GM18873 (cell line): ENCODE data around the gene FDX2.
"Not testable (repeated sequence)": the region's sequence is repeated elsewhere in the genome, so short reads cannot be mapped to it uniquely, and the experiment has no call there.

Source experiments
- ATAC-seq: cut with Tn5 transposase; IDR thresholded peaks from one replicate; pipeline ENCODE4 v1.9.1; 2021; ENCODE audit warnings: mild to moderate bottlenecking, moderate library complexity, moderate number of reproducible peaks; ENCODE audit not compliant: unreplicated experiment, low FRiP score

The FDX2 gene

DNA sequence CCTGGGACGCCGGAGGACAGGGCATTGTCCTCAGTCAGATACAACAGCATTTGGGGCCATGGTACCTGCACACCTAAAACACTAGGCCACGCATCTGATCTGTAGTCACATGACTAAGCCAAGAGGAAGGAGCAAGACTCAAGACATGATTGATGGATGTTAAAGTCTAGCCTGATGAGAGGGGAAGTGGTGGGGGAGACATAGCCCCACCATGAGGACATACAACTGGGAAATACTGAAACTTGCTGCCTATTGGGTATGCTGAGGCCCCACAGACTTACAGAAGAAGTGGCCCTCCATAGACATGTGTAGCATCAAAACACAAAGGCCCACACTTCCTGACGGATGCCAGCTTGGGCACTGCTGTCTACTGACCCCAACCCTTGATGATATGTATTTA, 30.4 kb downstream of the FDX2 start:
- ATAC-seq: no peak

DNA sequence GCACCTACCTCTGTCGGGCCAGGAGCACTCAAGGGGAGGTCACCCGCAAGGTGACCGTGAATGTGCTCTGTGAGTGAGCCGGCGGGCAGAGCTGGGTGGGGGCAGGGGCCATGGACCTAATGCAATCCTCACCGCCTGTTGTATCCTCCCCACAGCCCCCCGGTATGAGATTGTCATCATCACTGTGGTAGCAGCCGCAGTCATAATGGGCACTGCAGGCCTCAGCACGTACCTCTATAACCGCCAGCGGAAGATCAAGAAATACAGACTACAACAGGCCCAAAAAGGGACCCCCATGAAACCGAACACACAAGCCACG, 30.9 kb downstream of the FDX2 start:
- ATAC-seq: no peak

DNA sequence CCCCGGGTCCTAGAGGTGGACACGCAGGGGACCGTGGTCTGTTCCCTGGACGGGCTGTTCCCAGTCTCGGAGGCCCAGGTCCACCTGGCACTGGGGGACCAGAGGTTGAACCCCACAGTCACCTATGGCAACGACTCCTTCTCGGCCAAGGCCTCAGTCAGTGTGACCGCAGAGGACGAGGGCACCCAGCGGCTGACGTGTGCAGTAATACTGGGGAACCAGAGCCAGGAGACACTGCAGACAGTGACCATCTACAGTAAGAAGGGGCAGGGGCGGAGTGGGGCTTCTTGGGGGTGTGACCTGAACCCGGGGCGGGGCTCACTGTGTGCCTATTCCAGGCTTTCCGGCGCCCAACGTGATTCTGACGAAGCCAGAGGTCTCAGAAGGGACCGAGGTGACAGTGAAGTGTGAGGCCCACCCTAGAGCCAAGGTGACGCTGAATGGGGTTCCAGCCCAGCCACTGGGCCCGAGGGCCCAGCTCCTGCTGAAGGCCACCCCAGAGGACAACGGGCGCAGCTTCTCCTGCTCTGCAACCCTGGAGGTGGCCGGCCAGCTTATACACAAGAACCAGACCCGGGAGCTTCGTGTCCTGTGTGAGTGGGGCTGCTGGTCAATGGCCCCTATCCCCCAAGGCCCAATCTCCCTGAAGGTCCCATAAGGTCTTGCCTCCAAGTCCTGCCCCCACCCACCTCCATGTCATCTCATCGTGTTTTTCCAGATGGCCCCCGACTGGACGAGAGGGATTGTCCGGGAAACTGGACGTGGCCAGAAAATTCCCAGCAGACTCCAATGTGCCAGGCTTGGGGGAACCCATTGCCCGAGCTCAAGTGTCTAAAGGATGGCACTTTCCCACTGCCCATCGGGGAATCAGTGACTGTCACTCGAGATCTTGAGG, 31.5 kb downstream of the FDX2 start:
- no peak for ATAC-seq

DNA sequence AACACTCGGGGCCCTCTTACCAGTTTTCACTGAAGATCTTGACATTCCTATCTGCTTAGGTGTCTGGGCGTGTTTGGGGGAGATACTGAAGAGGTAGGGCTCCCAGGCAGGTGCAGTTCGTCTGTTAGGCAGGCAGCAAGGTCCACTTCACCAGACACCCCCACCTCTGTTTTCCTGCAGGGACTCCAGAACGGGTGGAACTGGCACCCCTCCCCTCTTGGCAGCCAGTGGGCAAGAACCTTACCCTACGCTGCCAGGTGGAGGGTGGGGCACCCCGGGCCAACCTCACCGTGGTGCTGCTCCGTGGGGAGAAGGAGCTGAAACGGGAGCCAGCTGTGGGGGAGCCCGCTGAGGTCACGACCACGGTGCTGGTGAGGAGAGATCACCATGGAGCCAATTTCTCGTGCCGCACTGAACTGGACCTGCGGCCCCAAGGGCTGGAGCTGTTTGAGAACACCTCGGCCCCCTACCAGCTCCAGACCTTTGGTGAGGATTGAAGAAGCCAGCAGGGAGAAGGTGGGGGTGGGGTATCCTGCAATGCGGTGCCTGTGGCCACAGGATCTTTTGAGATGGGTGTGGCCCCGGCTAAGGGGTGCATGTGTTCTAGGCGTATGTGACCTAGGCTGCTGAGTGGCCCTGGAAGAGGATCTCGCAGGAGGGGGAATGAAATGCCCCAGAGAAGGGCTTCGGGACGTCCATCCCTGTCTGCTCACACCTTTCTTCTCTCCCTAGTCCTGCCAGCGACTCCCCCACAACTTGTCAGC, 32.3 kb downstream of the FDX2 start:
- ATAC-seq: no peak

DNA sequence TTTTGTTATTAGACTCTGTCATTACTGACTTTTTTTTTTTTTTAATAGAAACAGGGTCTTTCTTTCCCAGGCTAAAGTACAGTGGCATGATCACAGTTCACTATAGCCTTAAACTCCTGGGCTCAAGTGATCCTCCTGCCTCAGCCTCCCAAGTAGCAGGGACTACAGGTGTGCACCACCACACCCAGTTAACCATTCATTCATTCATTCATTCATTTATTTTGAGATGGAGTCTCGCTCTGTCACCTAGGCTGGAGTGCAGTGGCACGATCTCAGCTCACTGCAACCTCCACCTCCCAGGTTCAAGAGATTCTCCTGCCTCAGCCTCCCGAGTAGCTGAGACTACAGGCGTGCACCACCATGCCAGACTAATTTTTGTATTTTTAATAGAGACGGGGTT, 33.8 kb downstream of the FDX2 start:
- not testable (repeated sequence) for ATAC-seq

DNA sequence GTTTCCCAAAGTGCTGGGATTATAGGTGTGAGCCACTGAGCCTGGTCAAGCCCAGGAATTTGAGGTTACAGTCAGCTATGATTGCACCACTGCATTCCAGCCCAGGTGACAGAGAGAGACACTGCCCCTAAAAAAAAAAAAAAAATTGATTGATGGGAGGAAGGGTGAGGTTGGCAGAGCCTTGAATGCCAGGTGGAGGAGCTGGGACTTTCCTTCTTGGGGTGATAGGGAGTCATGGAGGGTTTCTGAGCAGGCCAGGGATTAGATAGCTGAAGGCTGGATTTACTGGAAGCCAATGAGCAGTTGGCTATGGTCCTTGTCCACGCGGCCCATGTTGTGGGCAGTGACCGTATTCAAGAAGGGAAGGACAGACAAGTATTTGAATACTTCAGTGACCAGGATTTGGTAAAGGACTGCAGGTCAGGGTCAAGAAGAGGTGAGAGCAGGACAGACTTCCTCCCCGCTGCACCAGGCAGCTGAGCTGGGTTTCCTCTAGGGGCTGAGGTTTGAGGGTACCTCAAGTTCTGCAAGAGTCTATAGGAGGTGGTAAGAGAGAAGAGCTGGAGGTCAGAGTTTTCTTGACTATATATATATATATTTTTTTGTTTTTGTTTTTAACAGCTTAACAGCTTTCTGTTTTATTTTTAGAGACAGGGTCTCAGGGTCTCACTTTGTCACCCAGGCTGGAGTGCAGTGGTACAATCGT, 35.9 kb downstream of the FDX2 start:
- no peak for ATAC-seq

DNA sequence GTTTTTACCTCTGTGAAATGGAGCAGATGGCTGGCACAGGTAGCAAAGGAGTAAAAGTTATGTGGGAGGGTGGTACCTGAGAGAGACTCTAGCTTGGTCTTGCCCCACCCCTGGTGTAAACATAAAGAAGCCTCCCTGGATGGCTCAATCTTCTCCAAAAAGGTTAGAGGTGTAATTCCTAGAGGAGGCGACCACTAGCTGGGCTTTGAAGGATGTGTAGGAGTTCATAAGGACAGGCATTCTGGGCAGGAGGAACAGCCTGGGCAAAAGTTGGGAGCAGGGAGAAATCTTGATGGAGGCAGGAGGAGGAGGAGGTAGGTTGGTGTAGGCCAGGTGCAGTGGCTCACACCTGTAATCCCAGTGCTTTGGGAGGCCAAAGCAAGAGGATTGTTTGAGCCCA, 36.9 kb downstream of the FDX2 start:
- no peak for ATAC-seq

DNA sequence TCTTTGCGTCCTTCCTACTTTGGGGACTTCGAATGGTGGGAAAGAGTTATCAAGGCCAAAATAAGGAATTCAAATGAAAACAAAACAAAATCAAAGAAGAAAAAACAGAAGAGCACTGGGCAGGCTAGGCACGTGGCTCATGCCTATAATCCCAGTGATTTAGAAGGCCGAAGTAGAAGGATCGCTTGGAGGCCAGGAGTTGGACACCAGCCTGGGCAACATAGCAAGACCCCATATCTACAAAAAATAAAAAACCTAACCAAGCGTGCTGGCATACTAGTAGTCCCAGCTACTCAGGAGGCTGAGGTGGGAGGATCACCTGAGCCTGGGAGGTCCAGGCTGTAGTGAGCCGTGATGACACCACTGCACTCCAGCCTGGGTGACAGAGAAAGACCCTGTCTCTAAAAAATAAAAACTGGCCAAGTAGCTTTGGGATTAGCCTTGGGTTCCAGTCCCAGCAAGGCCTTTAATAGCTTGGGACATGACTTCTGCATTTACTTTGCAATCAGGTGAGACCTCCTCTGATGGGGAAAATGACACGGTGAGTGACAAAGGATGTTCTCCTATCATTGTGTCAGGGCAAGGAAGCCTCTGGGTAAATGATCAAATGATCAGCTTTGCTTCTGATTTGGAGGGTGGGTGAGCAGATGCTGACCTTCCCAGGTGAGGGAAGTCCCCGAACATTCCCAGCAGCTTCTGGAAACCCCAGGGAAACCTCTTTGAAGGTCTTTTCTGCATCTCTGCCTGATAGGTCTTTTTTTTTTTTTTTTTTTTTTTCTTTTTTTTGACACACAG, 37.8 kb downstream of the FDX2 start:
- no peak for ATAC-seq

DNA sequence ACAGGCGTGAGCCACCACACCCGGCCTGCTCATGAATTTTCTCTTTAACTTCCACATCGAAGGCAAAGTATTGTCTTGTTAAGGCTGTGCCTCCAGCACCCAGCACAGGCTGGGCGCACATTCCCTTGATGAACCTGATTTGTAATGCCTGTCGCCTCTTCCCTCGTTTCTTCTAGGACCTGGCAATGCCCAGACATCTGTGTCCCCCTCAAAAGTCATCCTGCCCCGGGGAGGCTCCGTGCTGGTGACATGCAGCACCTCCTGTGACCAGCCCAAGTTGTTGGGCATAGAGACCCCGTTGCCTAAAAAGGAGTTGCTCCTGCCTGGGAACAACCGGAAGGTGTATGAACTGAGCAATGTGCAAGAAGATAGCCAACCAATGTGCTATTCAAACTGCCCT, 41.2 kb downstream of the FDX2 start:
- ATAC-seq: no peak

DNA sequence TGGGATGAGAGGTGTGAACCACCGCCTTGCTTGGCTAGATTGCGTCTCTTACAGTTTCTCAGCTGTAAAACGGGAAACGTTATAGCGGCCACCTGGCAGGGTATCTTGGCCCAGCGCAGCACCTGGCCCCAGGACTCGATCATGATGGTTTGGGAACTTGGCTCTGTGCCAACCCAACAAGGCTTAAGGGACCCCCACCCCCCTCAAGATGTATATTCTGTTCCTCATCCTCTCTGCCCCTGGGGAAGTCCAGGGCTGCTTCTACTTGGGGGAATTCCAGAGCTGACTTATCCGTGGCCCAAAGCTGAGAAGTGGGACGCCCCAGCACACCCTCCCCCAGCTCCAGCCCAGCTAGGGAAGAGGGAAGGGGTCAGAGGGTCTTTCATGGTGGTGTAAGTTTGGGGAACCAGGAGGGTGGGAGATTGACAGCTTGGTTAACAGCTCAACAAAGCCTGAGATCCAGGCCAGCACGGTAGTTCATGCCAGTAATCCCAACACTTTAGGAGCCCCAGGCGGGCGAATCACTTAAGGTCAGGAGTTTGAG, 44.2 kb downstream of the FDX2 start:
- peak; percentile 27 for ATAC-seq

DNA sequence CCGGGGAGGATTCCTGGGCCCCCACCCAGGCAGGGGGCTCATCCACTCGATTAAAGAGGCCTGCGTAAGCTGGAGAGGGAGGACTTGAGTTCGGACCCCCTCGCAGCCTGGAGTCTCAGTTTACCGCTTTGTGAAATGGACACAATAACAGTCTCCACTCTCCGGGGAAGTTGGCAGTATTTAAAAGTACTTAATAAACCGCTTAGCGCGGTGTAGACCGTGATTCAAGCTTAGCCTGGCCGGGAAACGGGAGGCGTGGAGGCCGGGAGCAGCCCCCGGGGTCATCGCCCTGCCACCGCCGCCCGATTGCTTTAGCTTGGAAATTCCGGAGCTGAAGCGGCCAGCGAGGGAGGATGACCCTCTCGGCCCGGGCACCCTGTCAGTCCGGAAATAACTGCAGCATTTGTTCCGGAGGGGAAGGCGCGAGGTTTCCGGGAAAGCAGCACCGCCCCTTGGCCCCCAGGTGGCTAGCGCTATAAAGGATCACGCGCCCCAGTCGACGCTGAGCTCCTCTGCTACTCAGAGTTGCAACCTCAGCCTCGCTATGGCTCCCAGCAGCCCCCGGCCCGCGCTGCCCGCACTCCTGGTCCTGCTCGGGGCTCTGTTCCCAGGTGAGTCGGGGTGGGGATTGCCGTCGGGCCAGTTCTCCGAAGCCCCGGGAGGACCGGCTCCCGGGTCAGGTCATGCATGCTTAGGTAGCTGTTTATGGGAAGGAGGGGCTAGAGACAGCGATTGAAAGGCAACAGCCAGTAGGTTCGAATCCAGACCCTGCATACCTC, 45.0 kb downstream of the FDX2 start, which contains the start of gene ICAM1:
TSS of gene ICAM1 (plus strand) at position 505 of the 779 bp plus-strand sequence. CDS start at position 545, 40 bp downstream.
- ATAC-seq: peak; percentile 47

DNA sequence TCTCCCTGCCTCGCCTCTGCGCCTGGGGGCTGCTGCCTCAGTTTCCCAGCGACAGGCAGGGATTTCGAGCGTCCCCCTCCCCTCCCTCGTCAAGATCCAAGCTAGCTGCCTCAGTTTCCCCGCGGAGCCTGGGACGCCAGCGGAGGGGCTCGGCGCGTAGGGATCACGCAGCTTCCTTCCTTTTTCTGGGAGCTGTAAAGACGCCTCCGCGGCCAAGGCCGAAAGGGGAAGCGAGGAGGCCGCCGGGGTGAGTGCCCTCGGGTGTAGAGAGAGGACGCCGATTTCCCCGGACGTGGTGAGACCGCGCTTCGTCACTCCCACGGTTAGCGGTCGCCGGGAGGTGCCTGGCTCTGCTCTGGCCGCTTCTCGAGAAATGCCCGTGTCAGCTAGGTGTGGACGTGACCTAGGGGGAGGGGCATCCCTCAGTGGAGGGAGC, 45.6 kb downstream of the FDX2 start:
- ATAC-seq: no peak

DNA sequence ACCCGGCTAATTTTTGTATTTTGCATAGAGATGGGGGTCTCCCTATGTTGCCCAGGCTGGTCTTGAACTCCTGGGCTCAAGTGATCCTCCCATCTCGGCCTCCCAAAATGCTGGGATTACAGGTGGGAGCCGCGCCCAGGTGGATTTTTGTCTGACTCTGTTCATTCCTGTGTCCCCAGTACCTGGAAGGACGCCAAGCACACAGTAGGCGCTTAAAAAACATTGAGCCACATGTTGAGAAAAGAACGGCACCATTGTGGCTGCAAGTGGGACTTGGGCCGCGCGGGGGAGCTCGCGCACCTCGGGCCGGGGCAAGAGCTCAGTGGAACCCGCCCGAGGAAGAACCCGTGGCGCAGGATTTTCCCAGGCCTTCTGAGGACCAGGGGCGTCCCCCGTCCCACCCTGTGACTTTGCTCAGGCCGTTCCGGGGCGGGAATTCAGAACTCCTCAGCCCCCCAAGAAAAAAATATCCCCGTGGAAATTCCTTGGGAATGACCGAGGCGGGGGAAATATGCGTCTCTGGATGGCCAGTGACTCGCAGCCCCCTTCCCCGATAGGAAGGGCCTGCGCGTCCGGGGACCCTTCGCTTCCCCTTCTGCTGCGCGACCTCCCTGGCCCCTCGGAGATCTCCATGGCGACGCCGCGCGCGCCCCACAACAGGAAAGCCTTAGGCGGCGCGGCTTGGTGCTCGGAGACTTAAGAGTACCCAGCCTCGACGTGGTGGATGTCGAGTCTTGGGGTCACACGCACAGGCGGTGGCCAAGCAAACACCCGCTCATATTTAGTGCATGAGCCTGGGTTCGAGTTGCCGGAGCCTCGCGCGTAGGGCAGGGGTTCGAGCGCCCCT, 46.3 kb downstream of the FDX2 start:
- ATAC-seq: no peak

DNA sequence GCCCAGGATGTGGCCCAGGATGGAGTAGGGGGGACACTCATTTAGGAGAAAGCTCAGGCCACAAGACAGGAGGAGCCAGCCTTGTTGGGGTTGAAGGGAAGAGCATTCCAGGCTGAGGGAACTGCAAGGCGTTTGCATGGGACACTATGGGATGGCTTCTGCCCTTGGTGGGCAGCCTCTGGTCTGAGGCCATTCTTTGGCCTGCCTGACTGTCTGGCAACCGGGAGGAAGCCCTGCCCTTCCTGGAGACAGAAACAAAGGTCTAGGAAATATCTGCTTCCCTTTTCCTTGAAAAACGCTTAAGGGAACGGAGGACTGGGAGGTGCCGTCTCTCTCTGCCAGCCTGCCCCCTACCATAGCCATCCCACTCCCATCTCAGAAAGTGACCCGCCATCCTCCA, 47.7 kb downstream of the FDX2 start:
- no peak for ATAC-seq

DNA sequence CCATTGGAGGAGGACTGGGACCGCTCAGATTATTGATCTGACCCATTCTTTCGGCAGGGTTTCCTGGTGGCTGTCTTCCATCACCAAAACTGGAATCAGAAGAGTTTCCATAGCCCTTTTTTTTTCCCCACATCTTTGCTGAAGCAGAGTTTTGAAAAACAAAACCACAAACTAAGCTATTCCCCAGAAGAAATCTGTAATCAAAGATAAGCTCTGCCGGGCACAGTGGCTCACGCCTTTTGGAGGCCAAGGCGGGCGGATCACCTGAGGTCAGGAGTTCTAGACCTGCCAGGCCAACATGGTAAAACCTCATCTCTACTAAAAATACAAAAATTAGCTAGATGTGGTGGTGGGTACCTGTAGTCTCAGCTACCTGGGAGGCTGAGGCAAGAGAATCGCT, 49.1 kb downstream of the FDX2 start:
- ATAC-seq: no peak

DNA sequence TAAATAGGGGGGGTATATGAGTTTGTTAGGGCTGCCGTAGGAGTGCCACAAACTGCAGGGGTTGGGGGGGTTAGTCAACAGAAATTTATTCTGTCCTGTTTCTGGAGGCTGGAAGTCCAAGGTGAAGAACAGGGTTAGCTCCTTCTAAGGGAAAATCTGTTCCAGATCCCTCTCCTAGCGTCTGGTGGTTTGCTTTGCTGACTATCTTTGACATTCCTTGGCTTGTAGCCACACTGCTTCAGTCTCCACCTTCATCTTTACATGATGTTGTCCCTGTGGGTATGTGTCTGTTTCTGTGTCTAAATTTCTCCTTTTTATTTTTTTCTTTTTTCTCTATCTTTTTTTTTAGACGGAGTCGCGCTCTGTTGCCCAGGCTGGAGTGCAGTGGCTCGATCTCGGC, 53.0 kb downstream of the FDX2 start:
- no peak for ATAC-seq

DNA sequence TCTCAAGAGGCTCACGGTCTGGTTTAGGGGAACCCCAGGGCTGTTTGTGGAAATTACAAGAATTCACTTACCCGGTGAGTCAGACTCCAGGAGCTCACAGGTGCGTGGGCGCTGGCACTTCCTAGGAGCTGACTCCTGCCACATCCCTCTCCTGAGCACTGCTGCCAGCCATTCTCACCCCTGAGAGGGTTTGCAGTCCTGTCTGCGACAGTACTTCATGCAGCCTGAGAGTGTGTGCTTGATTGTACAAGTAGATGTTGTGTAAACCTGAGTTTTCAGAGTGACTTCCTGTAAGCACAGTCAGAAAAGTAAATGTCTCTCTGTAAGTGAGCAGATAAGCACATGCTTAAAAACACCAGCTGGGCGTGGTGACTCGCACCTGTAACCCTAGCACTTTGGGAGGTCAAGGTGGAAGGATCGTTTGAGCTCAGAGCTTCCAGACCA, 55.7 kb downstream of the FDX2 start:
- no peak for ATAC-seq
